ENCODE measurements around the gene PNKD. TPM values are rescaled to one million over a fixed set of nuclear protein-coding genes. Genes with fewer than 3 reads are reported as not detected.

Gene PNKD
- total RNA-seq, 2 experiments from 2014 or later, result 66.3 to 74.5 TPM

DNA sequence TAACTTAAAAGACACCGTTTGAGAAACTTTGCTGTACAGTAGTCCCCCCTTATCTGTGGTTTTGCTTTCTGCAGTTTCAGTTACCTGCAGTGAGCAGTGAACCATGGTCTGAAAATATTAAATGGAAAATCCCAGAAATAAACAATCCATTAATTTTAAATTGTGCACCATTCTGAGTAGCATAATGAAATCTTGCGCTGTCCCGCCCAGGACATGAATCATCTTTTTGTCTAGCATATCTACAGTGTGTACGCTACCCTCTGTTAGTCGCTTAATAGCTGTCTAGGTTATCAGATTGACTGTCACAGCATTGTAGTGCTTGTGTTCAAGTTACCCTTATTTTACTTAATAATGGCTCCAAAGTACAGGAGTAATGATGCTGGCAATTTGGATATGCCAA, 47.3 kb upstream of the PNKD start:
- no TSS peak for BruUV-seq (replicated peaks)

DNA sequence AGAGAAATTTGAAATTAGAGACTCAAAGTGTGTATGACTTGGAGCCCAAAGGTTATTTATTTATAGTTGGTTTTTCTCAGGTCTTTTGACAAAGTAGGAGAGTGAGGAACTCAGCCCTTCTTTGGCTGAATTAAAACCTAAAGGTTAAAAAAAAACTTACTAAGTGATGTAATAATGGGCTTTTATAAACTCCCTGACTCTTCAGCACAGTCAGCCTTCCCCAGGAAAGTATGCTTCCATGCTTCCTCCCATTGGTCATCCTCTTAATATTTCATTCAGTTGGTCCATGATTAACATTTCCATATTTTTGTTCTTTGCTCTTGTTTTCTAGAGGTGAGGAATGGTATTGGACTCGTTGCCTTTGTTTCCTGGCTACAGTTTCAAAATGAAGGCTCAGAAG, 46.1 kb upstream of the PNKD start:
- H3K36me3 ChIP-seq (ENCODE audit: insufficient read depth, low read length), result peaks cover 97% of the 10 kb centered on the region

More for the DNA sequence above, 47.3 kb upstream of the PNKD start:
- Histone ChIP-seq H3K9me3 (ENCODE audit: low read length) (no peaks in the 10 kb centered on the region), H3K36me3 (ENCODE audit: insufficient read depth, low read length) (peaks cover 88% of the 10 kb centered on the region), H2AFZ (ENCODE audit: low read length) (no peak overlapping the region), H3K79me2 (ENCODE audit: insufficient read depth, low read depth, low read length) (peaks cover 93% of the 10 kb centered on the region), H3K9me2 (ENCODE audit: insufficient read depth, low read length) (no peaks in the 10 kb centered on the region), H3K27ac (ENCODE audit: low read depth, low read length, poor library complexity, severe bottlenecking) (peak overlapping the region; percentile 46), H3K4me2 (ENCODE audit: low read length) (peak overlapping the region; percentile 91), H4K20me1 (ENCODE audit: insufficient read depth, low read length) (peaks cover 59% of the 10 kb centered on the region), H3K4me3 (ENCODE audit: low read depth, low read length, poor library complexity, severe bottlenecking) (peak overlapping the region; percentile 90), H3K4me1 (ENCODE audit: insufficient read depth, low read length, poor library complexity, severe bottlenecking) (peaks cover 70% of the 10 kb centered on the region)
- TF ChIP-seq EZH2phosphoT487 (IDR thresholded peaks at IDR 0.05; ENCODE audit: borderline replicate concordance, low read depth, low read length), result no peak
- TF ChIP-seq, protein P1, sequence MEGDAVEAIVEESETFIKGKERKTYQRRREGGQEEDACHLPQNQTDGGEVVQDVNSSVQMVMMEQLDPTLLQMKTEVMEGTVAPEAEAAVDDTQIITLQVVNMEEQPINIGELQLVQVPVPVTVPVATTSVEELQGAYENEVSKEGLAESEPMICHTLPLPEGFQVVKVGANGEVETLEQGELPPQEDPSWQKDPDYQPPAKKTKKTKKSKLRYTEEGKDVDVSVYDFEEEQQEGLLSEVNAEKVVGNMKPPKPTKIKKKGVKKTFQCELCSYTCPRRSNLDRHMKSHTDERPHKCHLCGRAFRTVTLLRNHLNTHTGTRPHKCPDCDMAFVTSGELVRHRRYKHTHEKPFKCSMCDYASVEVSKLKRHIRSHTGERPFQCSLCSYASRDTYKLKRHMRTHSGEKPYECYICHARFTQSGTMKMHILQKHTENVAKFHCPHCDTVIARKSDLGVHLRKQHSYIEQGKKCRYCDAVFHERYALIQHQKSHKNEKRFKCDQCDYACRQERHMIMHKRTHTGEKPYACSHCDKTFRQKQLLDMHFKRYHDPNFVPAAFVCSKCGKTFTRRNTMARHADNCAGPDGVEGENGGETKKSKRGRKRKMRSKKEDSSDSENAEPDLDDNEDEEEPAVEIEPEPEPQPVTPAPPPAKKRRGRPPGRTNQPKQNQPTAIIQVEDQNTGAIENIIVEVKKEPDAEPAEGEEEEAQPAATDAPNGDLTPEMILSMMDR (conservative IDR thresholded peaks at IDR 0.05; ENCODE audit: low read length), result no peak; the same call in 1 of the 2 replicates
- DNase-seq (ENCODE audit: low spot score), result no peak
- CTCF ChIA-PET (ENCODE audit: unreplicated experiment), result no interaction called here
- intact Hi-C loops (cut with micrococcal nuclease; ENCODE audit: unreplicated experiment), result no loop called here
- POLR2A ChIA-PET, result no interaction called here

DNA sequence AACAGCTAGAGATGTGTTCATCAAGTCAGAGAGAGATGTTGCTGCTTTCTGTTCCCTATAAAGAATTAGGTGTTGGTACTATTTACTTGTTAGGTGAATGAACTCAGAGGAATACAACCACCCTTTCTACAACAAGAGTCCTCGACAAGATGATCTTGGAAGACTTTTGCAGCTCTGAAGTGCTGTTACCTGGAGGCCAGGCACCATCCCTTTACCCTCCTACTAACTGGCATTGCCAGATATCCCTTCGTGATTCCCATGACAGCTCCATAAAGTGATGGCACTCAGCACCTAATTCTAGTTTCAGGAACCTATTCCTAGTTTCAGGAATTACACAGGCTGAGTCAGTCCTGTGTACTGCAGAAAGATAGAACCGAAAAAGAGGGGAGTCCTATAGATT, 43.4 kb upstream of the PNKD start:
- ChIA-PET POLR2A (interaction anchor here (0.6 to 7.5 kb wide), 5 partner anchors 9 to 194 kb away, joined by 3 to 143 read pairs (median 4); partner anchors contain the start of gene ARPC2), CTCF (ENCODE audit: unreplicated experiment) (no interaction called here)
- Histone ChIP-seq H3K9me3 (ENCODE audit: low read length) (no peaks in the 10 kb centered on the region), H3K4me2 (ENCODE audit: low read length) (no peak overlapping the region), H3K4me1 (ENCODE audit: insufficient read depth, low read length, poor library complexity, severe bottlenecking) (peaks cover 75% of the 10 kb centered on the region), H3K36me3 (ENCODE audit: insufficient read depth, low read length) (peaks cover 98% of the 10 kb centered on the region), H3K9me2 (ENCODE audit: insufficient read depth, low read length) (no peaks in the 10 kb centered on the region), H2AFZ (ENCODE audit: low read length) (no peak overlapping the region), H3K4me3 (ENCODE audit: low read depth, low read length, poor library complexity, severe bottlenecking) (no peak overlapping the region), H3K27ac (ENCODE audit: low read depth, low read length, poor library complexity, severe bottlenecking) (no peak overlapping the region), H3K79me2 (ENCODE audit: insufficient read depth, low read depth, low read length) (peaks cover 82% of the 10 kb centered on the region), H4K20me1 (ENCODE audit: insufficient read depth, low read length) (peaks cover 44% of the 10 kb centered on the region)
- TF ChIP-seq, protein P1 (conservative IDR thresholded peaks at IDR 0.05; ENCODE audit: low read length), result no peak
- TF ChIP-seq EZH2phosphoT487 (IDR thresholded peaks at IDR 0.05; ENCODE audit: borderline replicate concordance, low read depth, low read length), result no peak
- DNase-seq (ENCODE audit: low spot score), result no peak
- no TSS peak for BruUV-seq (replicated peaks)
- intact Hi-C loops (cut with micrococcal nuclease; ENCODE audit: unreplicated experiment), result no loop called here

More for the DNA sequence above, 46.1 kb upstream of the PNKD start:
- peaks cover 89% of the 10 kb centered on the region for H3K79me2 ChIP-seq (ENCODE audit: insufficient read depth, low read depth, low read length)
- DNase-seq (ENCODE audit: low spot score), result no peak
- intact Hi-C loops (cut with micrococcal nuclease; ENCODE audit: unreplicated experiment), result no loop called here
- no peak overlapping the region for H3K4me2 ChIP-seq (ENCODE audit: low read length)
- H4K20me1 ChIP-seq (ENCODE audit: insufficient read depth, low read length), result peaks cover 64% of the 10 kb centered on the region
- H3K4me1 ChIP-seq (ENCODE audit: insufficient read depth, low read length, poor library complexity, severe bottlenecking), result peaks cover 82% of the 10 kb centered on the region
- no peak overlapping the region for H3K27ac ChIP-seq (ENCODE audit: low read depth, low read length, poor library complexity, severe bottlenecking)
- H3K9me3 ChIP-seq (ENCODE audit: low read length), result no peaks in the 10 kb centered on the region
- POLR2A ChIA-PET, result no interaction called here
- H3K9me2 ChIP-seq (ENCODE audit: insufficient read depth, low read length), result no peaks in the 10 kb centered on the region
- no TSS peak for BruUV-seq (replicated peaks)
- H3K4me3 ChIP-seq (ENCODE audit: low read depth, low read length, poor library complexity, severe bottlenecking), result no peak overlapping the region
- CTCF ChIA-PET (ENCODE audit: unreplicated experiment), result no interaction called here
- H2AFZ ChIP-seq (ENCODE audit: low read length), result no peak overlapping the region
- no peak for TF ChIP-seq EZH2phosphoT487 (IDR thresholded peaks at IDR 0.05; ENCODE audit: borderline replicate concordance, low read depth, low read length)
- TF ChIP-seq, protein P1 (conservative IDR thresholded peaks at IDR 0.05; ENCODE audit: low read length), result no peak
